Gastrocnemius medialis (tissue), 4 donors: ENCODE data around the gene UXT. TPM values are rescaled to one million over a fixed set of nuclear protein-coding genes. Genes with fewer than 3 reads are reported as not detected.

Source experiments
- ATAC-seq, 2 donors: fragments of 150-250 bp; one replicate each; pipeline ENCODE4 v1.9.1; 2016
- DNase-seq, 2 donors: peaks; one replicate each; pipeline ENCODE4 v3.0.0-alpha.2; 2019
- H3K27ac ChIP-seq, 4 donors: fragments of 200-600 bp; sonication (generic); 1 replicate in 1 of 4; 2 replicates in 3 of 4; pipeline ENCODE4 v1.5.1; 2016 to 2018; ENCODE audit warnings: mild to moderate bottlenecking in 2 of 4, moderate library complexity in 1 of 4
- H3K27me3 ChIP-seq, 3 donors: fragments of 200-600 bp; sonication (generic) in 2 of 3; 1 replicate in 1 of 3; 2 replicates in 2 of 3; pipeline versions ENCODE4 v1.5.1 to v1.6.0; 2016 to 2019; ENCODE audit warnings: mild to moderate bottlenecking in 1 of 3, moderate library complexity in 1 of 3
- H3K36me3 ChIP-seq, 2 donors: fragments of 200-600 bp; sonication (generic) in 1 of 2; one replicate each; pipeline ENCODE4 v1.5.1; 2017 to 2018
- H3K4me1 ChIP-seq, 2 donors: fragments of 200-600 bp; sonication (generic) in 1 of 2; one replicate each; pipeline ENCODE4 v1.5.1; 2016 to 2017; ENCODE audit warnings: mild to moderate bottlenecking in 2 of 2
- H3K4me3 ChIP-seq, 4 donors: fragments of 200-600 bp; sonication (generic) in 3 of 4; 1 replicate in 1 of 4; 2 replicates in 3 of 4; pipeline ENCODE4 v1.5.1; 2016 to 2019; ENCODE audit warnings: mild to moderate bottlenecking in 2 of 4
- H3K9me3 ChIP-seq, 3 donors: fragments of 200-600 bp; sonication (generic) in 2 of 3; 1 replicate in 1 of 3; 2 replicates in 2 of 3; pipeline ENCODE4 v1.5.1; 2016 to 2019
- POLR2A ChIP-seq, 2 donors: fragments of 450-650 bp; IDR thresholded peaks; one replicate each; pipeline ENCODE4 v1.6.1; 2017; ENCODE audit warnings: antibody characterized with exemption in 2 of 2, mild to moderate bottlenecking in 2 of 2, moderate library complexity in 2 of 2
- in situ Hi-C, 4 donors: fragments of 200-750 bp; cut with MboI; loops; one replicate each; pipeline versions ENCODE4 v1.15.0 to v1.8.0; 2017; ENCODE audit warnings: low sequenced_read_pairs in 4 of 4
- intact Hi-C: fragments of 100-400 bp; cut with DNase I; formaldehyde crosslinking; loops from one replicate; pipeline ENCODE4 v1.15.1; 2023; ENCODE audit warnings: low total_unique reads
- total RNA-seq, 4 donors: library from RNA; depleted of rRNA; stranded (reverse); fragments of >200 nt; gene quantifications; one replicate each; pipeline versions ENCODE4 v1.1.0 to v1.2.3, GENCODE V29; 2016
- TF ChIP-seq, protein P1 (sequence below), 5 experiments: fragments of 450-650 bp in 3 of 5; fragments of 200-600 bp in 2 of 5; sonication (generic) in 2 of 5; IDR thresholded peaks in 4 of 5; conservative IDR thresholded peaks in 1 of 5; 1 replicate in 4 of 5; 2 replicates in 1 of 5; pipeline ENCODE4 v1.5.1; 2016 to 2019; ENCODE audit warnings: antibody characterized with exemption in 5 of 5, mild to moderate bottlenecking in 3 of 5, moderate library complexity in 3 of 5

Gene UXT
- total RNA-seq, 4 donors from 2014 or later, result 92.3 to 153 (median 109) TPM

DNA sequence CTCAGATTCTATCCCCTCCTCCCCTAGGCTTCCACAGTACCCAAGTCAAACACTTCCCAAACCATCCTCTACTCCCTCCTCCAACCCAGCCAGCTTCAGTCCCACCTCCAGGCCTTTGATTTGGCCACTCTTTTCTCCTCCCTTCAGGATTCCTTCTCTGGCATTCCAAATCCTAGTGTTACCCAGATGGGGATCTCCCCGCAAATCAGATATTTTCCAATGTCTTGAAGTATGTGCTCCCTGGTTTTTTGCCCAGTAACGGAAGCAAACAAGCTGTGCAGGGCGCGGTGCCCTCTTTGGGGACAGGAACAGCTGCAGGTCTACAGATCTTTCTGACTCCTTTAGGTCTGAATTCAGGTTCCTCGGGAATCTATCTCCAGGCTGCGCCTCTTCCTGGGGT is 37.1 kb downstream of the UXT start:
- peaks cover 0 to 11% (median 10%) of the 10 kb centered on the region in 3 donors for H3K27me3 ChIP-seq
- ATAC-seq (no peak), DNase-seq (no peak)
- H3K4me3 ChIP-seq, result no peak overlapping the region
- H3K4me1 ChIP-seq, result no peaks in the 10 kb centered on the region
- in situ Hi-C loops (no loop called here), intact Hi-C loops (no loop called here)
- TF ChIP-seq, protein P1, sequence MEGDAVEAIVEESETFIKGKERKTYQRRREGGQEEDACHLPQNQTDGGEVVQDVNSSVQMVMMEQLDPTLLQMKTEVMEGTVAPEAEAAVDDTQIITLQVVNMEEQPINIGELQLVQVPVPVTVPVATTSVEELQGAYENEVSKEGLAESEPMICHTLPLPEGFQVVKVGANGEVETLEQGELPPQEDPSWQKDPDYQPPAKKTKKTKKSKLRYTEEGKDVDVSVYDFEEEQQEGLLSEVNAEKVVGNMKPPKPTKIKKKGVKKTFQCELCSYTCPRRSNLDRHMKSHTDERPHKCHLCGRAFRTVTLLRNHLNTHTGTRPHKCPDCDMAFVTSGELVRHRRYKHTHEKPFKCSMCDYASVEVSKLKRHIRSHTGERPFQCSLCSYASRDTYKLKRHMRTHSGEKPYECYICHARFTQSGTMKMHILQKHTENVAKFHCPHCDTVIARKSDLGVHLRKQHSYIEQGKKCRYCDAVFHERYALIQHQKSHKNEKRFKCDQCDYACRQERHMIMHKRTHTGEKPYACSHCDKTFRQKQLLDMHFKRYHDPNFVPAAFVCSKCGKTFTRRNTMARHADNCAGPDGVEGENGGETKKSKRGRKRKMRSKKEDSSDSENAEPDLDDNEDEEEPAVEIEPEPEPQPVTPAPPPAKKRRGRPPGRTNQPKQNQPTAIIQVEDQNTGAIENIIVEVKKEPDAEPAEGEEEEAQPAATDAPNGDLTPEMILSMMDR (IDR thresholded peaks at IDR 0.05 in 4 of 5, conservative IDR thresholded peaks at IDR 0.05 in 1 of 5), result no peak
- TF ChIP-seq POLR2A (IDR thresholded peaks at IDR 0.05), result no peak
- H3K36me3 ChIP-seq, result no peaks in the 10 kb centered on the region
- H3K27ac ChIP-seq, result no peak overlapping the region
- H3K9me3 ChIP-seq, result no peaks in the 10 kb centered on the region

DNA sequence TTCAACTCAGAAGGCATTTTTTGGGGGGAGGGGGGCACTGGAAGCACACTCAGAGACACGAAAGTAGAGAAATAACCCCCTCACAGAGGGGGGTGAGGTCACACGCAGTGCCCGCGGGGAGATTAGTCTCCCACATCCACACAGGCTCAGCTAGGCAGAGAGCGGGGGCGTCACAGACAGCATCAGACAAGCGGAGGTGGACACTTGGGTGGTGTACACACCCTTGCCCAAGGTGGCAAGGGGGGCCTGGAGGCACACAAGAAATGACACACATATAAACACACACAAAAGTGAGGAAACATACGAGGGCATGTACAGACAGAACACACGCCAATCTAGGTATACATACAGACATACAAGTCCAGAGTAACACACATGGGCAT is 38.7 kb downstream of the UXT start:
- Histone ChIP-seq H3K4me1 (no peaks in the 10 kb centered on the region), H3K4me3 (no peak overlapping the region), H3K27me3 (peaks cover 0 to 11% (median 10%) of the 10 kb centered on the region in 3 donors), H3K9me3 (no peaks in the 10 kb centered on the region), H3K27ac (no peak overlapping the region), H3K36me3 (no peaks in the 10 kb centered on the region)
- intact Hi-C loops (no loop called here), in situ Hi-C loops (no loop called here)
- no peak for TF ChIP-seq POLR2A (IDR thresholded peaks at IDR 0.05)
- TF ChIP-seq, protein P1 (IDR thresholded peaks at IDR 0.05 in 4 of 5, conservative IDR thresholded peaks at IDR 0.05 in 1 of 5), result no peak
- DNase-seq, result no peak
- ATAC-seq, result no peak

DNA sequence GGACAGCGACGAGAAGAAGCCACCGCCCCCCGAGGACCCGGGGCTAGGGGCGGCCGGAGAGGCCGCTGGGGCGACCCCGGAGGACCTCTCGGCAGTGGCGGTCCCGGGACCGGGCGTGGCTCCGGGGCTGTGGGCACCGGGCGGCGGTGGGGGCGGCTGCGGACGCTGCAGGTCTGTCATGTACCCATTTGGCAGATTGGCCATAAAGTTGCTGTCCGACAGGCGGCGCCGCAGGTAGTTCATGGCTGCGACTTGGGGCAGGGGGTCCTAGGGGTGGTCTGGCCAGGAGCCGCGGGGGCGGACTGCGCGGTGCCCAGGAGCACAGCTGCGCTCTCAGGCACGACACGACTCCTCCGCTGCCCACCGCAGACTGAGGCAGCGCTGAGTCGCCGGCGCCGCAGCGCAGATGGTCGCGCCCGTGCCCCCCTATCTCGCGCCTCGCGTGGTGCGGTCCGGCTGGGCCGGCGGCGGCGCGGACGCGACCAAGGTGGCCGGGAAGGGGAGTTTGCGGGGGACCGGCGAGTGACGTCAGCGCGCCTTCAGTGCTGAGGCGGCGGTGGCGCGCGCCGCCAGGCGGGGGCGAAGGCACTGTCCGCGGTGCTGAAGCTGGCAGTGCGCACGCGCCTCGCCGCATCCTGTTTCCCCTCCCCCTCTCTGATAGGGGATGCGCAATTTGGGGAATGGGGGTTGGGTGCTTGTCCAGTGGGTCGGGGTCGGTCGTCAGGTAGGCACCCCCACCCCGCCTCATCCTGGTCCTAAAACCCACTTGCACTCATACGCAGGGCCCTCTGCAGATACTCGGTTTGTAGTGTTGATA is 39.3 kb downstream of the UXT start, which contains the start of gene SYN1:
Gene SYN1 (minus strand): TSS at position 372 of the 817 bp plus-strand sequence. CDS start 129 bp downstream, at position 243.
- Histone ChIP-seq H3K36me3 (no peaks in the 10 kb centered on the region), H3K4me1 (no peaks in the 10 kb centered on the region), H3K4me3 (peak within 1 kb of the TSS in 3 of 4 donors; percentile 24 to 33 (median 28)), H3K27ac (no peak within 1 kb of the TSS), H3K27me3 (peaks cover 0 to 11% (median 10%) of the 10 kb centered on the region in 3 donors), H3K9me3 (no peaks in the 10 kb centered on the region)
- intact Hi-C loops, result no loop called here
- no peak for TF ChIP-seq POLR2A (IDR thresholded peaks at IDR 0.05)
- TF ChIP-seq, protein P1 (IDR thresholded peaks at IDR 0.05 in 4 of 5, conservative IDR thresholded peaks at IDR 0.05 in 1 of 5), result peak in 4 of 5 experiments; percentile 15 to 29 (median 25)
- in situ Hi-C loops, result no loop called here
- peak; percentile 32 to 52 for DNase-seq
- peak; percentile 39 to 55 for ATAC-seq

DNA sequence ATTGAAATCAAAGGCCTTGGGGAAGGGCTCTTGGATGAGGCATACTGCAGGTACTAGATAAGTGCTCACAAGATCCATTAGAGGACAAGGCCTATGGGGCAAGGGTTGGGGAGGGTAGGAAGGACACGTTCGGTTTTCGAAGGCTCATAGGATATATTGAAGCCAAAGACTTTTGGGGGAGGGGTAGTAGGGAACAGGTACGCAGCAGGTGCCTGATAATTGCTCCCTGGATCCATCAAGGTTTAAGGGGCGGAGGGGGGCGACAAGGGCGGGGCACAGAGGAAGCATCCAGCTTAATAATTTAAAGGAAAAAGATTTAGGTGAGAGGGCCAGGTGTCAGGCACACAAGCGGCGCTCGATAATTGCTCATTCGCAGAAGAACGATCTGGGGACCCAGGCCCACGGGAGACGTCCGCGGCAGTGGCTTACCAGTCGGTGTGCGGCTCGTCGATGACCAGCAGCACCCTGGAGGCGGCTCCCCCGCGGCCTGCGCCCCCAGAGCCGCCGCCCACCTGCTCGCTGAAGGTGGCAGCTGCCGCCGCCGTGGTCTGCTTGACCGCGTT is 40.0 kb downstream of the UXT start:
- DNase-seq, result no peak
- Histone ChIP-seq H3K4me3 (no peak overlapping the region), H3K36me3 (no peaks in the 10 kb centered on the region), H3K9me3 (no peaks in the 10 kb centered on the region), H3K27me3 (peaks cover 0 to 11% (median 8%) of the 10 kb centered on the region in 3 donors), H3K27ac (no peak overlapping the region), H3K4me1 (no peaks in the 10 kb centered on the region)
- in situ Hi-C loops, result no loop called here
- ATAC-seq, result no peak
- no peak for TF ChIP-seq POLR2A (IDR thresholded peaks at IDR 0.05)
- TF ChIP-seq, protein P1 (IDR thresholded peaks at IDR 0.05 in 4 of 5, conservative IDR thresholded peaks at IDR 0.05 in 1 of 5), result no peak
- intact Hi-C loops, result no loop called here
